H9 (cell line): ENCODE results near the gene LIX1L. TPM values are rescaled to one million over a fixed set of nuclear protein-coding genes. Genes with fewer than 3 reads are reported as not detected.

Experiments
- DNase-seq: peaks from one replicate; pipeline ENCODE4 v3.0.0-alpha.2; 2017
- H2AFZ ChIP-seq: one replicate; pipeline ENCODE4 v1.6.1; 2013; ENCODE audit warnings: mild to moderate bottlenecking, low read length, control low read depth, moderate library complexity
- H2AK5ac ChIP-seq: 2 replicates; pipeline ENCODE4 v1.6.1; 2013; ENCODE audit warnings: low read length, control low read depth, mixed read lengths; ENCODE audit not compliant: insufficient read length
- H2BK120ac ChIP-seq: one replicate; pipeline ENCODE4 v1.6.1; 2013; ENCODE audit warnings: low read depth, mild to moderate bottlenecking, low read length, control low read depth, inconsistent platforms; ENCODE audit not compliant: poor library complexity, severe bottlenecking
- H2BK12ac ChIP-seq: 2 replicates; pipeline ENCODE4 v1.6.1; 2013; ENCODE audit warnings: low read length, control low read depth, mixed read lengths, low read depth; ENCODE audit not compliant: insufficient read length
- H2BK15ac ChIP-seq: 2 replicates; pipeline ENCODE4 v1.6.1; 2013; ENCODE audit warnings: low read depth, low read length, control low read depth
- H2BK20ac ChIP-seq: one replicate; pipeline ENCODE4 v1.6.1; 2013; ENCODE audit warnings: low read depth, mild to moderate bottlenecking, low read length, control low read depth, inconsistent platforms; ENCODE audit not compliant: poor library complexity, severe bottlenecking
- H2BK5ac ChIP-seq: 2 replicates; pipeline ENCODE4 v1.6.1; 2013; ENCODE audit warnings: low read length, control low read depth, mixed read lengths; ENCODE audit not compliant: insufficient read length
- H3K14ac ChIP-seq: 2 replicates; pipeline ENCODE4 v1.6.1; 2013; ENCODE audit warnings: low read length, control low read depth; ENCODE audit not compliant: insufficient read depth
- H3K18ac ChIP-seq: 2 replicates; pipeline ENCODE4 v1.6.1; 2013; ENCODE audit warnings: low read depth, mild to moderate bottlenecking, mixed read lengths, low read length, control low read depth; ENCODE audit not compliant: insufficient read length
- H3K23ac ChIP-seq: 2 replicates; pipeline ENCODE4 v1.6.1; 2013; ENCODE audit warnings: low read length, control low read depth, mixed read lengths, low read depth; ENCODE audit not compliant: insufficient read length
- H3K23me2 ChIP-seq: 2 replicates; pipeline ENCODE4 v1.6.1; 2013; ENCODE audit warnings: low read depth, mild to moderate bottlenecking, mixed read lengths, low read length, control low read depth; ENCODE audit not compliant: insufficient read length, poor library complexity, severe bottlenecking
- H3K27ac ChIP-seq: 2 replicates; pipeline ENCODE4 v1.5.1; 2013; ENCODE audit warnings: low read length, control low read depth, mixed read lengths, low read depth; ENCODE audit not compliant: insufficient read length
- H3K27me3 ChIP-seq: 2 replicates; pipeline ENCODE4 v1.6.1; 2013; ENCODE audit warnings: low read length, control low read depth, inconsistent platforms; ENCODE audit not compliant: insufficient read depth
- H3K4ac ChIP-seq: 2 replicates; pipeline ENCODE4 v1.6.1; 2013; ENCODE audit warnings: low read depth, mild to moderate bottlenecking, control low read depth, inconsistent platforms, low read length, moderate library complexity
- H3K4me1 ChIP-seq: 2 replicates; pipeline ENCODE4 v1.6.1; 2013; ENCODE audit warnings: low read length, control low read depth, inconsistent platforms; ENCODE audit not compliant: insufficient read depth
- H3K4me2 ChIP-seq: 2 replicates; pipeline ENCODE4 v1.6.1; 2013; ENCODE audit warnings: low read length, control low read depth, mixed read lengths; ENCODE audit not compliant: insufficient read length, insufficient read depth
- H3K56ac ChIP-seq: 2 replicates; pipeline ENCODE4 v1.6.1; 2013; ENCODE audit warnings: low read depth, mild to moderate bottlenecking, mixed read lengths, low read length, control low read depth; ENCODE audit not compliant: insufficient read length
- H3K79me1 ChIP-seq: 2 replicates; pipeline ENCODE4 v1.6.1; 2013; ENCODE audit warnings: low read depth, mild to moderate bottlenecking, moderate library complexity, low read length, control low read depth, inconsistent platforms; ENCODE audit not compliant: insufficient read depth, poor library complexity, severe bottlenecking
- H3K79me2 ChIP-seq: 2 replicates; pipeline ENCODE4 v1.6.1; 2013; ENCODE audit warnings: low read length, control low read depth, inconsistent platforms; ENCODE audit not compliant: insufficient read depth
- H3K9ac ChIP-seq: 2 replicates; pipeline ENCODE4 v1.6.1; 2013; ENCODE audit warnings: low read length, control low read depth, mixed read lengths; ENCODE audit not compliant: insufficient read length; ENCODE audit errors: extremely low read depth
- H3K9me3 ChIP-seq: one replicate; pipeline ENCODE4 v1.6.1; 2013; ENCODE audit warnings: low read depth, low read length, inconsistent platforms; ENCODE audit not compliant: control insufficient read depth
- H3T11ph ChIP-seq: one replicate; pipeline ENCODE4 v1.6.1; 2013; ENCODE audit warnings: mild to moderate bottlenecking, low read length, control low read depth, inconsistent platforms
- H4K20me1 ChIP-seq: one replicate; pipeline ENCODE4 v1.6.1; 2013; ENCODE audit not compliant: control insufficient read depth, insufficient read length, insufficient read depth
- H4K5ac ChIP-seq: 2 replicates; pipeline ENCODE4 v1.6.1; 2013; ENCODE audit warnings: low read depth, mild to moderate bottlenecking, mixed read lengths, low read length, control low read depth; ENCODE audit not compliant: insufficient read length
- H4K8ac ChIP-seq: replicated peaks from 2 replicates; pipeline ENCODE4 v1.6.1; 2013; ENCODE audit warnings: low read length, control low read depth, mixed read lengths, low read depth; ENCODE audit not compliant: insufficient read length
- H4K91ac ChIP-seq: 2 replicates; pipeline ENCODE4 v1.6.1; 2013; ENCODE audit warnings: low read depth, mild to moderate bottlenecking, moderate library complexity, mixed read lengths, low read length, control low read depth; ENCODE audit not compliant: insufficient read length
- H3K27ac Mint-ChIP-seq, 3 experiments: 2 replicates in 2 of 3; 3 replicates in 1 of 3; pipeline ENCODE4 v1.8.0; 2020 to 2021; ENCODE audit warnings: mixed read lengths in 3 of 3, mild to moderate bottlenecking in 1 of 3, moderate library complexity in 1 of 3
- H3K27me3 Mint-ChIP-seq: 2 replicates; pipeline ENCODE4 v1.8.0; 2021; ENCODE audit warnings: low read depth, mild to moderate bottlenecking, moderate library complexity, mixed read lengths
- H3K36me3 Mint-ChIP-seq, 3 experiments: 2 replicates in 2 of 3; 3 replicates in 1 of 3; pipeline ENCODE4 v1.8.0; 2020 to 2021; ENCODE audit warnings: low read depth in 3 of 3, mixed read lengths in 3 of 3; ENCODE audit not compliant: insufficient read depth in 1 of 3
- H3K4me1 Mint-ChIP-seq, 2 experiments: 2 replicates each; pipeline ENCODE4 v1.8.0; 2020; ENCODE audit warnings: mixed read lengths in 2 of 2
- H3K4me3 Mint-ChIP-seq, 2 experiments: 2 replicates in 1 of 2; 3 replicates in 1 of 2; pipeline ENCODE4 v1.8.0; 2020 to 2021; ENCODE audit warnings: mild to moderate bottlenecking in 2 of 2, mixed read lengths in 2 of 2, moderate library complexity in 1 of 2
- H3K9me3 Mint-ChIP-seq, 2 experiments: 2 replicates in 1 of 2; 3 replicates in 1 of 2; pipeline ENCODE4 v1.8.0; 2020; ENCODE audit warnings: mild to moderate bottlenecking in 2 of 2, mixed read lengths in 2 of 2, moderate library complexity in 1 of 2
- CTCF ChIP-seq: fragments of 200-600 bp; sonication (generic); conservative IDR thresholded peaks from 3 replicates; pipeline ENCODE4 v1.8.0; 2021; ENCODE audit warnings: antibody characterized with exemption, mild to moderate bottlenecking
- WGBS: extraction: QIAGEN DNeasy Blood & Tissue Kit; methylation state at CpG from one replicate; pipeline ENCODE4 v1.1.7; 2013; ENCODE audit warnings: missing lambda C conversion rate, low lambda C conversion rate, mixed read lengths; ENCODE audit not compliant: insufficient read length; ENCODE audit errors: extremely low coverage; 5-methylcytosine and 5-hydroxymethylcytosine counted together
- total RNA-seq: library from RNA; stranded (reverse); gene quantifications from 2 replicates; pipeline ENCODE4 v1.2.1, GENCODE V29; 2021

LIX1L gene
- total RNA-seq, 1 experiment from 2014 or later, result 5.9 TPM

- Mint-ChIP-seq H3K4me1 (peaks cover 13 to 19% of the 10 kb centered on the region in 2 experiments), H3K36me3 (peaks cover under 1 to 6% (median 4%) of the 10 kb centered on the region in 3 experiments; a peak in 5 of 7 replicates), H3K9me3 (no peaks in the 10 kb centered on the region; a peak in 1 of 5 replicates), H3K27me3 (no peaks in the 10 kb centered on the region), H3K4me3 (peak overlapping the region; percentile 26 to 63), H3K27ac (peak overlapping the region; percentile 31 to 95 (median 45); a peak in 4 of 7 replicates)
- no peak overlapping the region; the same call in none of the 2 replicates for H3K4ac ChIP-seq
- no peak for TF ChIP-seq CTCF
- H2BK12ac ChIP-seq, result no peak overlapping the region
- H4K5ac ChIP-seq, result no peak overlapping the region
- peak overlapping the region; percentile 88 for H3K4me2 ChIP-seq
- H2AK5ac ChIP-seq, result no peak overlapping the region
- H3K27ac ChIP-seq, result peak overlapping the region; percentile 54
- H3K18ac ChIP-seq, result peak overlapping the region; percentile 93
- H3K4me1 ChIP-seq, result peaks cover 4% of the 10 kb centered on the region
- no peak overlapping the region for H4K91ac ChIP-seq
- H2AFZ ChIP-seq, result no peak overlapping the region
- WGBS, result no CpG with 5 or more reads among the region's 20 CpGs
- H3T11ph ChIP-seq, result peak overlapping the region; percentile 39
- no peak overlapping the region for H2BK120ac ChIP-seq
- no peak overlapping the region for H4K8ac ChIP-seq
- H3K27me3 ChIP-seq, result no peaks in the 10 kb centered on the region
- no peaks in the 10 kb centered on the region for H3K23me2 ChIP-seq
- no peak overlapping the region for H3K56ac ChIP-seq
- no peak overlapping the region for H2BK15ac ChIP-seq
- H3K9me3 ChIP-seq, result no peaks in the 10 kb centered on the region
- no peak overlapping the region for H2BK5ac ChIP-seq
- peak overlapping the region; percentile 91; the same call in 1 of the 2 replicates for H3K14ac ChIP-seq
- no peaks in the 10 kb centered on the region for H3K79me1 ChIP-seq
- no peak overlapping the region for H2BK20ac ChIP-seq
- no peak overlapping the region for H3K23ac ChIP-seq
- peaks cover 4% of the 10 kb centered on the region; the same call in 1 of the 2 replicates for H3K79me2 ChIP-seq
- H3K9ac ChIP-seq, result peak overlapping the region; percentile 80
- H4K20me1 ChIP-seq, result no peaks in the 10 kb centered on the region
- no peak for DNase-seq
Measured at GRCh38 chr1:145927916-145928643, 29.7 kb downstream of the LIX1L start.
